NOMO-1 (cell line): ENCODE measurements around the gene DBNDD1.
A peak's percentile ranks its signal among the peaks of the same experiment; 100 is the strongest.

Source experiments
- DNase-seq, 2 experiments: peaks; one replicate each; lab custom pipeline; 2025; ENCODE audit not compliant: unreplicated experiment in 2 of 2; lab: John Stamatoyannopoulos, UW

DBNDD1 gene

GRCh38 chr16:89965447-89966225, 53.6 kb downstream of the DBNDD1 start:
- DNase-seq = no peak

DNA sequence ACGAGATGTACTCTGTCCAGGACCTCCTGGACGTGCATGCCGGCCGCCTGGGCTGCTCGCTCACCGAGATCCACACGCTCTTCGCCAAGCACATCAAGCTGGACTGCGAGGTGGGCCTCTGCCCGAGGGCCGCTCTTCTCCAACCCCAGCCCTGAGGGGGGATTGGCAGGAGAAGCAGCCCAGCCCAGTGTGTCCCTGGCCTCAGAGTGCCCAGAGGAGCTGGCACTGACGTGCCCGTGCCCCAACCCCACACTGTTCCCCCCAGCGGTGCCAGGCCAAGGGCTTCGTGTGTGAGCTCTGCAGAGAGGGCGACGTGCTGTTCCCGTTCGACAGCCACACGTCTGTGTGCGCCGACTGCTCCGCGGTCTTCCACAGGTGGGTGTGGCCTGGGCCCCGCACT, 55.1 kb downstream of the DBNDD1 start:
- DNase-seq = no peak

DNA sequence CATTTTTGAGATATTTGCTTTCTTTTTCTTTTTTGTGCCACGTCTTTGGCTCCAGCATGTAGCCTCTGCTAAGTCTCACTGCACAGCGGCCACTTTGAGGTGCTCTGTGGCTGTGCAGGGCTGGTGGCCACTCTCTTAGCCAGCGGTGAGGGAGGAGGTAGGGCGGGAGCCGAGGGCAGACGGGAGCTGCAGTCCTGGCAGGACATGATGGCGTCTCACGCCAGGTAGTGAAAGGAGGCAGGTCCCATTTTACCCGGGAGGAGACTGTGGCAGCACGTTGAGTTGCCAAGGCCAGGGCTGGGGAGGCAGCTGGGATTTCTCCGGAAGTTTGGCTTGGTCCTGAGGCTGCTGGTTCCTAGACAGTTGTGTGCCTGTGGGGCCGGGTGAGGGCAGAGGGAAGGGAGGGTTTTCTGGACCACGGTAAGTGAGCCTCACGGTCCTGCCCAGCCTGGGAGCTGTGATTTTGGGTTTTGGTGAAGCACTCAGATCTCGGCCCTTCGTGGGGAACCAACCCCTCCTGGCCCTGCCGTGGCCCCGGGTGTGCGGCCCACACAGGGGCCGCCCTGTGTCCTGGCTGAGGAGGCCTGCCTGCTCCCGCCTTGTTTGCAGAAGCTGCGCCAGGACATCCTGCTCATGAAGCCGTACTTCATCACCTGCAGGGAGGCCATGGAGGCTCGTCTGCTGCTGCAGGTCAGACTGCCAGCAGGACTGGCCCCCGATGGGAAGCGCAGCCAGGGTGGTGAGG, 56.3 kb downstream of the DBNDD1 start:
- DNase-seq = no peak

GRCh38 chr16:89961920-89962319, 57.3 kb downstream of the DBNDD1 start:
- no peak for DNase-seq

DNA sequence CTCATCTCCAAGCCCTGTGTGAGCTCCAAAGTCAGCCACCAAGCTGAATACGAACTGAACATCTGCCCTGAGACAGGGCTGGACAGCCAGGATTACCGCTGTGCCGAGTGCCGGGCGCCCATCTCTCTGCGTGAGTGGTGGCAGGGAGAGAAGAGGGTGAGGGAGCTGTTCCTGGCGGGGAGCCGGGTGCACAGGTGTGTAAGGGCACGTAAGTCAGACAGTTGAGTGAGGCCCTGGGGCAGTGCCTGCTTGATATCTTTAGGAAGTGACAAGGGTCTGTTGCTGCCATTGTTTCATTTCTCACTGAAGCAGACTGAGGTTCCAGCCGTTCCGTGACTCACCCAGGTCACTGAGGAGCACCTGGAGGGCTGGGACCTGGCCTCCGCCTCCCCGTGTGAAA, 58.3 kb downstream of the DBNDD1 start:
- DNase-seq = no peak

DNA sequence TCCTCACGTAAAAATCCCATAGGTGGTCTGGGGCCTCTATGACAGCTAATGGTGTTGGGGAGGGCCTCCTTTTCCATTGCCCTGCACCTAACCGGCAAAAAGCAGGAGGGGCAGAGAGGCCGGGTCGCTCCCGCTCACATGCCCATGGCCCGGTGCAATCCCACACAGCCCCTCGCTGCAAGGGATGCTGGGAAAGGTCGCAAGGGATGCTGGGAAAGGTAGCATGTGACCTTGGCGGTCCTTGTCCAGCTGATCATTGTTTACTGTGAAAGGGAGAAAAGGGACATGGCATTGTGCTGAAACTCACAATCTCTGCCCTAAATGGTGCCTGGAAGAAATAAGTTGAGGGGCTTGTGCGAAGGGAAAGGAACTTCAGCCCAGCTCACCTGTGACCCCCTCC, 60.7 kb downstream of the DBNDD1 start:
- no peak for DNase-seq

DNA sequence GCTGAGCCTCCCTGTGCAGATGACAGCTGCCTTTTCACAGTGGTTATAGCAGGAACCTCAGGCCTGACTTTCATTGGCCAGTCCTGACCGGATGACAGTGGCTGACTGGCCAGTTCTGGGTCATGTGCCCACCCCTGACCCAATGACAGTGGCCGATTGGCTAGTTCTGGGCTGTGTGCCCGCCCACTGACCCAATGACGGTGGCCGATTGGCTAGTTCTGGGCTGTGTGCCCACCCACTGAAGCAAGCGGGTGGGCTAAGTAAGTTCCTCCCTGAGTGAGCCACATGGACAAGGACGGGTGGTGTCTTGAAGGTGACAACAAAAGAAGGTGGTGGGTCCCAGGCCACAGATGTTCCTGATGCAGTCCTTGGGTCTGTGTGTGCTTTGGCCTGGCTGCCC, 61.2 kb downstream of the DBNDD1 start:
- DNase-seq = peak; percentile 88 to 89

DNA sequence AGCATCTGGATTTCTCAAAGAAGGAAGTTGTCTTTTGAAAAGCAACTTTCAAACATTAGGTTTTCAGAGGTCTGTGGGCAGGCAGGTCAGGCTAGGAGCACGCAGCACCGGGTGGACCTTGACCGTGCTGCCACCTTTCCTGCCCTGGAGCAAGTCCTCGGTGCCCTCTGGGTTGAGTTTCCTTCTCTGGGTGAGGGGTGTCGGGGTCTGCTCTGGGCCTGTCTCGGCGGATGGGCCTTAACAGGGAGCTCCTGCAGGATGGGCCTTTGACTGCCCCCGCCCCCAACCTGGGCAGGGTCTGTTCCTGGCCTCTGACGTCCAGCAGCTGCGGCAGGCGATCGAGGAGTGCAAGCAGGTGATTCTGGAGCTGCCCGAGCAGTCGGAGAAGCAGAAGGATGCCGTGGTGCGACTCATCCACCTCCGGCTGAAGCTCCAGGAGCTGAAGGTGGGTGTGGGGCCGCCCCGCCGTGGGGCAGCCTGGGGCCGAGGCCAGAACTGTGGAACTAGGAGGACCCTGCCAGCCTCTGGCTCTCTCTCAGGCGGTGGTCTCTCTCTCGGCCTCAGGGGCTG, 62.0 kb downstream of the DBNDD1 start:
- DNase-seq = peak; percentile 46 to 62

DNA sequence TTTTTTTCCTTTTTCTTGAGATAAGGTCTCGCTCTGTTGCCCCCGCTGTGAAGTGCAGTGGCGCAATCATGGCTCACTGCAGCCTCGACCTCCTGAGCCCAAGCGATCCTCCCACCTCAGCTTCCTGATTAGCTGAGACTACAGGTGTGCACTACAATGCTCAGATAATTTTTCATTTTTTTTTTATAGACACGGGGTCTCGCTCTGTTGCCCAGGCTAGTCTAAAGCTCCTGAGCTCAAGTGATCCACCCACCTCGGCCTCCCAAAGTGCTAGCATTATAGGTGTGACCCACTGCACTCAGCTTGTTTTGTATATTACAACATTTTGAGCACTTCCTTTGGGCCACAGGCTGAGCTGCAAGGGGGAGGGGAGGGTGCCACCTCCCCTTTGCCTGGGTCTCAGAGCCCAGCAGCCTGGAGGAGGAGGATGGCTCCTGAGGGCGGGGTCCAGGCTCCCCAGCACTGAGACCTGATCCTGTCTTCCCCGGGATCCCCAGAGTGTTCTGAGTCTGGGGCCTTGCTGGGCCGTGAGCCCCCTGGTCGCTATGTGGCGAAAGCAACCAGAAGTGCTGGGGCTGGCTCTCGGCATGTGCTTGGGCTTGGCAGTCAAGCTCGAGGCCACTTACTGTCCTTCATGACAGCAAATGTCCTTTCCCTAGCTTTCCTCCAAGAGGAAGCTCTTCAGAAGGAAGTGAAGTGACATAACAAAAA, 62.6 kb downstream of the DBNDD1 start:
- peak; percentile 42 to 48 for DNase-seq

- no peak for DNase-seq
Observed at GRCh38 chr16:89955001-89955685, 64.1 kb downstream of the DBNDD1 start.
